AG09319 (cell line): ENCODE data around the gene NFIX.

Experiments
- DNase-seq: peaks from one replicate; pipeline ENCODE4 v3.0.0-alpha.2; 2010; ENCODE audit warnings: low read depth; ENCODE audit errors: extremely low read depth
- CTCF ChIP-seq: IDR thresholded peaks from 2 replicates; pipeline ENCODE4 v1.5.1; 2011; ENCODE audit warnings: low read depth, mild to moderate bottlenecking, inconsistent platforms, low read length, moderate library complexity

Gene NFIX

GRCh38 chr19:13060964-13061927 is 66.0 kb downstream of the NFIX start:
- TF ChIP-seq CTCF: peak; percentile 96

GRCh38 chr19:13062317-13062716 is 67.0 kb downstream of the NFIX start:
- no peak for TF ChIP-seq CTCF
- no peak for DNase-seq

More at GRCh38 chr19:13060964-13061927, 66.0 kb downstream of the NFIX start:
- DNase-seq: no peak

GRCh38 chr19:13063461-13064091 is 68.3 kb downstream of the NFIX start:
- DNase-seq: no peak
- TF ChIP-seq CTCF: no peak

- TF ChIP-seq CTCF: no peak
- no peak for DNase-seq
Measured at GRCh38 chr19:13064092-13064489, 68.8 kb downstream of the NFIX start.

GRCh38 chr19:13066226-13066625 is 71.0 kb downstream of the NFIX start:
- DNase-seq: no peak
- no peak for TF ChIP-seq CTCF

GRCh38 chr19:13066933-13067807 is 71.9 kb downstream of the NFIX start:
- TF ChIP-seq CTCF: no peak
- no peak for DNase-seq
